Cardiac muscle cell (in vitro differentiated cells and primary cell): Measurements from ENCODE around the gene LAMP2. TPM values are rescaled to one million over a fixed set of nuclear protein-coding genes. Genes with fewer than 3 reads are reported as not detected.
"Not testable (repeated sequence)": the region's sequence is repeated elsewhere in the genome, so short reads cannot be mapped to it uniquely, and the experiment has no call there.

Experiments
- DNase-seq, 2 donors: peaks; one replicate each; pipeline versions ENCODE4 v3.0.0 to v3.0.0-alpha.2; 2010 to 2017; ENCODE audit warnings: low read depth in 1 of 2, low spot score in 1 of 2
- H3K27ac ChIP-seq: fragments of 200-600 bp; sonication (generic); 2 replicates; pipeline ENCODE4 v1.5.1; 2016
- H3K27me3 ChIP-seq: fragments of 200-600 bp; sonication (generic); 2 replicates; pipeline ENCODE4 v1.6.0; 2016; ENCODE audit warnings: control low read depth
- H3K36me3 ChIP-seq: fragments of 200-600 bp; sonication (generic); 2 replicates; pipeline ENCODE4 v1.5.1; 2016; ENCODE audit warnings: control low read depth
- H3K4me1 ChIP-seq: fragments of 200-600 bp; sonication (generic); 2 replicates; pipeline ENCODE4 v1.8.1; 2017; ENCODE audit warnings: low read depth, mild to moderate bottlenecking, mixed run types
- H3K4me3 ChIP-seq: fragments of 200-600 bp; sonication (generic); 2 replicates; pipeline ENCODE4 v1.5.1; 2016; ENCODE audit warnings: mild to moderate bottlenecking
- H3K9me3 ChIP-seq: fragments of 200-600 bp; sonication (generic); 2 replicates; pipeline ENCODE4 v1.5.1; 2017; ENCODE audit warnings: low read depth, mild to moderate bottlenecking, control low read depth
- CTCF ChIP-seq: IDR thresholded peaks from 2 replicates; pipeline ENCODE4 v1.5.1; 2012; ENCODE audit warnings: low read depth, mild to moderate bottlenecking, low read length
- polyA plus RNA-seq: library from polyadenylated mRNA; unstranded; fragments of >200 nt; fragmentation: Nextera tagmentation; extraction: Ambion mirVana; gene quantifications from 2 replicates; pipeline ENCODE4 v1.2.1, GENCODE V29; 2016
- total RNA-seq: library from RNA; depleted of rRNA; stranded (reverse); fragments of >200 nt; gene quantifications from 2 replicates; pipeline ENCODE4 v1.2.3, GENCODE V29; 2016

LAMP2 gene
- total and polyA plus RNA-seq, 2 experiments from 2014 or later = 41.7 to 72.0 TPM

- H3K4me1 ChIP-seq = no peaks in the 10 kb centered on the region
- no peaks in the 10 kb centered on the region for H3K36me3 ChIP-seq
- no peaks in the 10 kb centered on the region for H3K27me3 ChIP-seq
- H3K27ac ChIP-seq = no peak overlapping the region
- no peak overlapping the region for H3K4me3 ChIP-seq
- no peaks in the 10 kb centered on the region for H3K9me3 ChIP-seq
- no peak for DNase-seq
- no peak for TF ChIP-seq CTCF
Measured at GRCh38 chrX:120504569-120504968, 35.5 kb upstream of the LAMP2 start.

GRCh38 chrX:120499301-120500072, 30.4 kb upstream of the LAMP2 start:
- no peaks in the 10 kb centered on the region for H3K9me3 ChIP-seq
- no peak overlapping the region for H3K27ac ChIP-seq
- no peak overlapping the region for H3K4me3 ChIP-seq

GRCh38 chrX:120490119-120490518, 21.0 kb upstream of the LAMP2 start:
- not testable (repeated sequence) for H3K9me3 ChIP-seq, H3K36me3 ChIP-seq, DNase-seq, H3K27me3 ChIP-seq, H3K27ac ChIP-seq, H3K4me3 ChIP-seq, H3K4me1 ChIP-seq

More at GRCh38 chrX:120499301-120500072, 30.4 kb upstream of the LAMP2 start:
- DNase-seq = peak in 1 of 2 donors; percentile 74
- no peaks in the 10 kb centered on the region for H3K36me3 ChIP-seq
- no peaks in the 10 kb centered on the region for H3K27me3 ChIP-seq
- no peaks in the 10 kb centered on the region for H3K4me1 ChIP-seq
- no peak for TF ChIP-seq CTCF

- TF ChIP-seq CTCF = no peak
- no peak for DNase-seq
- no peaks in the 10 kb centered on the region for H3K27me3 ChIP-seq
- H3K9me3 ChIP-seq = no peaks in the 10 kb centered on the region
- H3K4me1 ChIP-seq = no peaks in the 10 kb centered on the region
- H3K4me3 ChIP-seq = no peak overlapping the region
- peak overlapping the region; percentile 91 for H3K27ac ChIP-seq
- H3K36me3 ChIP-seq = no peaks in the 10 kb centered on the region
Measured at GRCh38 chrX:120486786-120487185, 17.7 kb upstream of the LAMP2 start.

GRCh38 chrX:120485638-120486520, 16.8 kb upstream of the LAMP2 start:
- H3K4me1 ChIP-seq = no peaks in the 10 kb centered on the region
- no peaks in the 10 kb centered on the region for H3K36me3 ChIP-seq
- TF ChIP-seq CTCF = peak; percentile 61
- peak; percentile 82 to 89 for DNase-seq
- H3K9me3 ChIP-seq = no peaks in the 10 kb centered on the region
- H3K4me3 ChIP-seq = peak overlapping the region; percentile 24
- no peaks in the 10 kb centered on the region for H3K27me3 ChIP-seq
- H3K27ac ChIP-seq = peak overlapping the region; percentile 91

GRCh38 chrX:120485315-120485637, 16.2 kb upstream of the LAMP2 start:
- no peak for TF ChIP-seq CTCF
- no peaks in the 10 kb centered on the region for H3K27me3 ChIP-seq
- no peaks in the 10 kb centered on the region for H3K36me3 ChIP-seq
- no peak for DNase-seq
- H3K4me1 ChIP-seq = no peaks in the 10 kb centered on the region
- peak overlapping the region; percentile 24 for H3K4me3 ChIP-seq
- H3K27ac ChIP-seq = peak overlapping the region; percentile 91
- H3K9me3 ChIP-seq = no peaks in the 10 kb centered on the region
